CD14-positive monocyte (primary cell): ENCODE measurements around the gene CACUL1. TPM values are rescaled to one million over a fixed set of nuclear protein-coding genes. Genes with fewer than 3 reads are reported as not detected.

ENCODE experiments used
- DNase-seq, 3 donors: peaks; one replicate each; pipeline ENCODE4 v3.0.0-alpha.2; 2011 to 2022
- H2AFZ ChIP-seq: 2 replicates; pipeline ENCODE4 v1.6.0; 2012; ENCODE audit warnings: mild to moderate bottlenecking, low read depth, low read length, inconsistent platforms; ENCODE audit not compliant: insufficient read depth, poor library complexity, severe bottlenecking
- H3K27ac ChIP-seq, 2 donors: 1 replicate in 1 of 2; 2 replicates in 1 of 2; pipeline ENCODE4 v1.5.1; 2012 to 2013; ENCODE audit warnings: low read length in 2 of 2, control low read depth in 1 of 2, inconsistent platforms in 1 of 2, low read depth in 1 of 2, mild to moderate bottlenecking in 1 of 2
- H3K27me3 ChIP-seq, 2 donors: one replicate each; pipeline versions ENCODE4 v1.6.0 to v1.6.1; 2011 to 2013; ENCODE audit warnings: low read length in 2 of 2; ENCODE audit not compliant: control insufficient read depth in 2 of 2, insufficient read depth in 2 of 2
- H3K36me3 ChIP-seq, 2 donors: replicated peaks in 1 of 2; 1 replicate in 1 of 2; 2 replicates in 1 of 2; pipeline versions ENCODE4 v1.5.1 to v1.6.1; 2012 to 2013; ENCODE audit warnings: low read length in 2 of 2, control low read depth in 1 of 2, inconsistent platforms in 1 of 2, mild to moderate bottlenecking in 1 of 2; ENCODE audit not compliant: insufficient read depth in 2 of 2, control insufficient read depth in 1 of 2
- H3K4me1 ChIP-seq, 2 donors: 1 replicate in 1 of 2; 2 replicates in 1 of 2; pipeline versions ENCODE4 v1.5.1 to v1.6.1; 2012 to 2013; ENCODE audit warnings: low read length in 2 of 2, control low read depth in 1 of 2, inconsistent platforms in 1 of 2, mild to moderate bottlenecking in 1 of 2, moderate library complexity in 1 of 2; ENCODE audit not compliant: insufficient read depth in 2 of 2, control insufficient read depth in 1 of 2
- H3K4me2 ChIP-seq: replicated peaks from 2 replicates; pipeline ENCODE3; 2012; ENCODE audit warnings: low read length, moderate library complexity, mild to moderate bottlenecking; ENCODE audit not compliant: poor library complexity, severe bottlenecking; ENCODE audit errors: extremely low read depth
- H3K4me3 ChIP-seq, 3 experiments: fragments of 200-600 bp in 1 of 3; sonication (generic) in 1 of 3; replicated peaks in 1 of 3; 1 replicate in 2 of 3; 2 replicates in 1 of 3; pipeline ENCODE4 v1.5.1; 2011 to 2013; ENCODE audit warnings: low read length in 3 of 3, mild to moderate bottlenecking in 3 of 3, control low read depth in 2 of 3, low read depth in 2 of 3, inconsistent platforms in 1 of 3, moderate library complexity in 1 of 3
- H3K79me2 ChIP-seq: 2 replicates; pipeline ENCODE4 v1.6.0; 2012; ENCODE audit warnings: mild to moderate bottlenecking, control low read depth, inconsistent platforms, low read length, moderate library complexity; ENCODE audit not compliant: insufficient read depth
- H3K9ac ChIP-seq: 2 replicates; pipeline ENCODE4 v1.6.0; 2017; ENCODE audit warnings: low read length, mild to moderate bottlenecking; ENCODE audit not compliant: insufficient read depth, poor library complexity, severe bottlenecking
- H3K9me3 ChIP-seq, 2 donors: replicated peaks in 1 of 2; 1 replicate in 1 of 2; 2 replicates in 1 of 2; pipeline versions ENCODE4 v1.5.1 to v1.6.1; 2012 to 2013; ENCODE audit warnings: low read length in 2 of 2, control low read depth in 1 of 2; ENCODE audit not compliant: control insufficient read depth in 1 of 2, insufficient read depth in 1 of 2
- H4K20me1 ChIP-seq: 2 replicates; pipeline ENCODE4 v1.6.0; 2012; ENCODE audit warnings: mild to moderate bottlenecking, low read length, control low read depth, moderate library complexity; ENCODE audit not compliant: insufficient read depth
- H3K27ac Mint-ChIP-seq, 7 donors: one replicate each; pipeline ENCODE4 v1.8.0; 2020; ENCODE audit warnings: mild to moderate bottlenecking in 7 of 7, mixed read lengths in 7 of 7, moderate library complexity in 6 of 7, inconsistent platforms in 2 of 7
- H3K27me3 Mint-ChIP-seq, 3 donors: one replicate each; pipeline ENCODE4 v1.8.0; 2021 to 2022; ENCODE audit warnings: low read depth in 3 of 3, mild to moderate bottlenecking in 3 of 3, mixed read lengths in 3 of 3, moderate library complexity in 3 of 3, inconsistent platforms in 1 of 3
- H3K36me3 Mint-ChIP-seq, 2 donors: one replicate each; pipeline ENCODE4 v1.8.0; 2020; ENCODE audit warnings: mixed read lengths in 2 of 2, inconsistent platforms in 1 of 2, mild to moderate bottlenecking in 1 of 2
- H3K4me1 Mint-ChIP-seq: one replicate; pipeline ENCODE4 v1.8.0; 2020; ENCODE audit warnings: mild to moderate bottlenecking, mixed read lengths
- H3K4me3 Mint-ChIP-seq, 2 donors: one replicate each; pipeline ENCODE4 v1.8.0; 2020; ENCODE audit warnings: mild to moderate bottlenecking in 2 of 2, mixed read lengths in 2 of 2, moderate library complexity in 1 of 2
- H3K9me3 Mint-ChIP-seq, 7 donors: one replicate each; pipeline ENCODE4 v1.8.0; 2020 to 2022; ENCODE audit warnings: mixed read lengths in 7 of 7, mild to moderate bottlenecking in 6 of 7, moderate library complexity in 6 of 7, inconsistent platforms in 2 of 7
- CTCF ChIP-seq: fragments of 200-600 bp; IDR thresholded peaks from one replicate; pipeline ENCODE4 v1.8.0; 2022; ENCODE audit warnings: antibody characterized with exemption, mild to moderate bottlenecking
- WGBS: methylation state at CpG from one replicate; pipeline ENCODE4 v1.1.5; 2013; ENCODE audit warnings: missing lambda C conversion rate; ENCODE audit not compliant: insufficient coverage; 5-methylcytosine and 5-hydroxymethylcytosine counted together
- intact Hi-C, 2 donors: fragments of 100-400 bp; cut with micrococcal nuclease; formaldehyde crosslinking; loops; one replicate each; pipeline versions ENCODE4 v1.15.0 to v1.15.1; 2023
- polyA plus RNA-seq, 3 donors: library from polyadenylated mRNA; depleted of rRNA in 1 of 3; unstranded in 2 of 3; stranded (reverse) in 1 of 3; fragments of 300-500 nt in 2 of 3; fragments of >200 nt in 1 of 3; fragmentation: Illumina TruSeq in 2 of 3; gene quantifications; 1 replicate in 2 of 3; 2 replicates in 1 of 3; pipeline ENCODE4 v1.2.3, GENCODE V29; 2012 to 2021

Gene CACUL1
- polyA plus RNA-seq, 3 donors = 18.1 to 50.8 (median 38.8) TPM

GRCh38 chr10:118764195-118764594, 9.4 kb upstream of the CACUL1 start:
- no peaks in the 10 kb centered on the region for H3K36me3 ChIP-seq
- no peak overlapping the region for H3K9ac ChIP-seq
- Mint-ChIP-seq H3K4me1 (no peaks in the 10 kb centered on the region), H3K27ac (no peak overlapping the region), H3K4me3 (no peak overlapping the region), H3K36me3 (no peaks in the 10 kb centered on the region), H3K27me3 (peaks cover 3 to 8% (median 6%) of the 10 kb centered on the region in 3 donors), H3K9me3 (peaks cover 0 to 3% (median 0%) of the 10 kb centered on the region in 7 donors)
- H3K9me3 ChIP-seq = no peaks in the 10 kb centered on the region
- no peak overlapping the region for H3K4me2 ChIP-seq
- no peak for TF ChIP-seq CTCF
- no peak overlapping the region for H2AFZ ChIP-seq
- intact Hi-C loops = no loop called here
- no peaks in the 10 kb centered on the region for H3K4me1 ChIP-seq
- no peaks in the 10 kb centered on the region for H4K20me1 ChIP-seq
- no peak overlapping the region for H3K27ac ChIP-seq
- H3K4me3 ChIP-seq = no peak overlapping the region
- no peak for DNase-seq
- H3K79me2 ChIP-seq = no peaks in the 10 kb centered on the region
- peaks cover 5 to 7% of the 10 kb centered on the region in 2 donors for H3K27me3 ChIP-seq
- no CpG with 5 or more reads among the region's 4 CpGs for WGBS

- Histone ChIP-seq H3K4me3 (no peak overlapping the region), H3K4me2 (no peak overlapping the region), H3K79me2 (no peaks in the 10 kb centered on the region), H2AFZ (no peak overlapping the region), H3K27me3 (peaks cover 5 to 9% of the 10 kb centered on the region in 2 donors), H3K9ac (no peak overlapping the region), H3K4me1 (no peaks in the 10 kb centered on the region), H3K36me3 (no peaks in the 10 kb centered on the region), H3K27ac (no peak overlapping the region), H4K20me1 (no peaks in the 10 kb centered on the region), H3K9me3 (no peaks in the 10 kb centered on the region)
- no peaks in the 10 kb centered on the region for H3K36me3 Mint-ChIP-seq
- H3K4me1 Mint-ChIP-seq = no peaks in the 10 kb centered on the region
- no peak for TF ChIP-seq CTCF
- peaks cover 0 to 3% (median 0%) of the 10 kb centered on the region in 7 donors for H3K9me3 Mint-ChIP-seq
- H3K4me3 Mint-ChIP-seq = no peak overlapping the region
- no peak for DNase-seq
- peaks cover 3 to 8% (median 7%) of the 10 kb centered on the region in 3 donors for H3K27me3 Mint-ChIP-seq
- no peak overlapping the region for H3K27ac Mint-ChIP-seq
- intact Hi-C loops = no loop called here
- 67% methylated on average over 1 of the region's 3 CpGs for WGBS
Observed at GRCh38 chr10:118763202-118763988, 8.6 kb upstream of the CACUL1 start.
